Skin of body (tissue), 2 donors: Measurements from ENCODE around the gene MORN1. TPM values are rescaled to one million over a fixed set of nuclear protein-coding genes. Genes with fewer than 3 reads are reported as not detected.

Experiments used
- DNase-seq: peaks from one replicate; lab custom pipeline; 2025; lab: John Stamatoyannopoulos, UW
- total RNA-seq: library from RNA; depleted of rRNA; stranded (reverse); fragments of >200 nt; gene quantifications from one replicate; pipeline ENCODE4 v1.2.3, GENCODE V29; 2014

Gene MORN1
- total RNA-seq, 1 donor from 2014 or later = 10.3 TPM

- DNase-seq = no peak
These were observed 37.6 kb downstream of the MORN1 start for GRCh38 chr1:2353551-2354438.

- DNase-seq = no peak
These were observed 38.3 kb downstream of the MORN1 start for GRCh38 chr1:2352897-2353550.

GRCh38 chr1:2352341-2352896 is 38.9 kb downstream of the MORN1 start:
- no peak for DNase-seq

- DNase-seq = no peak
These were observed 39.6 kb downstream of the MORN1 start for GRCh38 chr1:2351723-2352122.

GRCh38 chr1:2350911-2351655 is 40.3 kb downstream of the MORN1 start:
- DNase-seq = no peak

GRCh38 chr1:2350501-2350900 is 40.9 kb downstream of the MORN1 start:
- no peak for DNase-seq

GRCh38 chr1:2349806-2350205 is 41.5 kb downstream of the MORN1 start:
- no peak for DNase-seq

GRCh38 chr1:2348346-2349325 is 42.7 kb downstream of the MORN1 start:
- DNase-seq = no peak

GRCh38 chr1:2347896-2348295 is 43.5 kb downstream of the MORN1 start:
- no peak for DNase-seq

GRCh38 chr1:2347409-2347785 is 44.0 kb downstream of the MORN1 start:
- DNase-seq = no peak

GRCh38 chr1:2346691-2347408 is 44.5 kb downstream of the MORN1 start:
- no peak for DNase-seq

- no peak for DNase-seq
These were observed 45.9 kb downstream of the MORN1 start for GRCh38 chr1:2345297-2346075.

GRCh38 chr1:2344744-2345296 is 46.5 kb downstream of the MORN1 start:
- no peak for DNase-seq

GRCh38 chr1:2344121-2344681 is 47.2 kb downstream of the MORN1 start:
- DNase-seq = no peak

- DNase-seq = no peak
These were observed 48.1 kb downstream of the MORN1 start for GRCh38 chr1:2343023-2343935.

- DNase-seq = no peak
These were observed 48.9 kb downstream of the MORN1 start for GRCh38 chr1:2342384-2343022.
